Large intestine (tissue), 3 donors: Measurements from ENCODE around the gene THAP2. TPM values are rescaled to one million over a fixed set of nuclear protein-coding genes. Genes with fewer than 3 reads are reported as not detected.

Source experiments
- DNase-seq, 2 donors: peaks; one replicate each; pipeline versions ENCODE4 v3.0.0 to v3.0.0-alpha.2; 2013
- H3K27ac ChIP-seq: one replicate; pipeline ENCODE4 v1.5.1; 2013; ENCODE audit warnings: low read length
- H3K27me3 ChIP-seq: 2 replicates; pipeline ENCODE4 v1.6.1; 2013; ENCODE audit warnings: low read length; ENCODE audit not compliant: control insufficient read depth, insufficient read depth
- H3K36me3 ChIP-seq: 2 replicates; pipeline ENCODE4 v1.6.1; 2013; ENCODE audit warnings: low read length; ENCODE audit not compliant: control insufficient read depth, insufficient read depth
- H3K4me1 ChIP-seq: one replicate; pipeline ENCODE4 v1.6.1; 2013; ENCODE audit warnings: low read length; ENCODE audit not compliant: control insufficient read depth, insufficient read depth
- H3K4me3 ChIP-seq: one replicate; pipeline ENCODE4 v1.5.1; 2013; ENCODE audit warnings: low read length
- H3K9me3 ChIP-seq: one replicate; pipeline ENCODE4 v1.6.1; 2013; ENCODE audit warnings: mild to moderate bottlenecking, low read depth, low read length, moderate library complexity; ENCODE audit not compliant: control insufficient read depth
- WGBS: methylation state at CpG from one replicate; pipeline ENCODE4 v1.1.5; 2013; ENCODE audit warnings: low lambda C conversion rate; ENCODE audit not compliant: insufficient coverage; 5-methylcytosine and 5-hydroxymethylcytosine counted together
- polyA plus RNA-seq: library from polyadenylated mRNA; unstranded; fragments of 120-200 nt; gene quantifications from one replicate; pipeline ENCODE4 v1.2.1, GENCODE V29; 2013

Gene THAP2
- polyA plus RNA-seq, 1 donor = 9.4 TPM

GRCh38 chr12:71655907-71656306, 8.2 kb upstream of the THAP2 start:
- DNase-seq = no peak
- no peak overlapping the region for H3K4me3 ChIP-seq
- no peak overlapping the region for H3K27ac ChIP-seq
- no peaks in the 10 kb centered on the region for H3K4me1 ChIP-seq
- H3K36me3 ChIP-seq = peaks cover 32% of the 10 kb centered on the region
- H3K9me3 ChIP-seq = peaks cover 2% of the 10 kb centered on the region
- WGBS = 100% methylated on average over 1 of the region's 1 CpG
- no peaks in the 10 kb centered on the region for H3K27me3 ChIP-seq

GRCh38 chr12:71656740-71657139, 7.4 kb upstream of the THAP2 start:
- Histone ChIP-seq H3K27me3 (no peaks in the 10 kb centered on the region), H3K4me1 (no peaks in the 10 kb centered on the region), H3K36me3 (peaks cover 28% of the 10 kb centered on the region), H3K9me3 (peaks cover 2% of the 10 kb centered on the region), H3K27ac (no peak overlapping the region), H3K4me3 (no peak overlapping the region)
- no peak for DNase-seq
- 82% methylated on average over 1 of the region's 3 CpGs for WGBS

GRCh38 chr12:71661977-71662530, 2.0 kb upstream of the THAP2 start:
- peaks cover 8% of the 10 kb centered on the region for H3K4me1 ChIP-seq
- H3K27ac ChIP-seq = peak overlapping the region; percentile 90
- peak overlapping the region; percentile 67 for H3K4me3 ChIP-seq
- H3K36me3 ChIP-seq = peaks cover 12% of the 10 kb centered on the region
- H3K27me3 ChIP-seq = no peaks in the 10 kb centered on the region
- H3K9me3 ChIP-seq = no peaks in the 10 kb centered on the region
- WGBS = 4% methylated on average over 5 of the region's 8 CpGs
- DNase-seq = peak in 1 of 2 donors; percentile 47

GRCh38 chr12:71662849-71663560, 1.1 kb upstream of the THAP2 start:
- H3K36me3 ChIP-seq = peaks cover 12% of the 10 kb centered on the region
- no peaks in the 10 kb centered on the region for H3K27me3 ChIP-seq
- H3K27ac ChIP-seq = peak overlapping the region; percentile 90
- peaks cover 8% of the 10 kb centered on the region for H3K4me1 ChIP-seq
- no CpG with 5 or more reads among the region's 53 CpGs for WGBS
- DNase-seq = peak; percentile 60 to 86
- no peaks in the 10 kb centered on the region for H3K9me3 ChIP-seq
- H3K4me3 ChIP-seq = peak overlapping the region; percentile 67

- Histone ChIP-seq H3K4me1 (peaks cover 8% of the 10 kb centered on the region), H3K4me3 (peak overlapping the region; percentile 67), H3K27me3 (no peaks in the 10 kb centered on the region), H3K36me3 (peaks cover 2% of the 10 kb centered on the region), H3K27ac (peak overlapping the region; percentile 90), H3K9me3 (no peaks in the 10 kb centered on the region)
- no peak for DNase-seq
- WGBS = 0% methylated on average over 4 of the region's 20 CpGs
Measured at GRCh38 chr12:71664411-71665089, 449 bp downstream of the THAP2 start.

GRCh38 chr12:71665090-71665463, 976 bp downstream of the THAP2 start:
- 7% methylated on average over 2 of the region's 4 CpGs for WGBS
- peaks cover 8% of the 10 kb centered on the region for H3K4me1 ChIP-seq
- H3K27ac ChIP-seq = peak overlapping the region; percentile 90
- no peaks in the 10 kb centered on the region for H3K27me3 ChIP-seq
- H3K9me3 ChIP-seq = no peaks in the 10 kb centered on the region
- DNase-seq = peak in 1 of 2 donors; percentile 40
- H3K36me3 ChIP-seq = peaks cover 2% of the 10 kb centered on the region
- H3K4me3 ChIP-seq = peak overlapping the region; percentile 67

GRCh38 chr12:71666259-71666658, 2.2 kb downstream of the THAP2 start:
- H3K4me3 ChIP-seq = no peak overlapping the region
- peaks cover 8% of the 10 kb centered on the region for H3K4me1 ChIP-seq
- no peak overlapping the region for H3K27ac ChIP-seq
- no peaks in the 10 kb centered on the region for H3K9me3 ChIP-seq
- no peak for DNase-seq
- no peaks in the 10 kb centered on the region for H3K36me3 ChIP-seq
- no CpG with 5 or more reads among the region's 5 CpGs for WGBS
- H3K27me3 ChIP-seq = no peaks in the 10 kb centered on the region

- no peaks in the 10 kb centered on the region for H3K9me3 ChIP-seq
- H3K27ac ChIP-seq = no peak overlapping the region
- H3K36me3 ChIP-seq = no peaks in the 10 kb centered on the region
- peaks cover 2% of the 10 kb centered on the region for H3K4me1 ChIP-seq
- DNase-seq = no peak
- H3K27me3 ChIP-seq = no peaks in the 10 kb centered on the region
- H3K4me3 ChIP-seq = no peak overlapping the region
Measured at GRCh38 chr12:71671311-71671710, 7.2 kb downstream of the THAP2 start.

GRCh38 chr12:71671816-71672215, 7.7 kb downstream of the THAP2 start:
- Histone ChIP-seq H3K27me3 (no peaks in the 10 kb centered on the region), H3K27ac (no peak overlapping the region), H3K4me3 (no peak overlapping the region), H3K36me3 (no peaks in the 10 kb centered on the region), H3K9me3 (no peaks in the 10 kb centered on the region), H3K4me1 (peaks cover 2% of the 10 kb centered on the region)
- WGBS = no CpG with 5 or more reads among the region's 1 CpG
- peak in 1 of 2 donors; percentile 16 for DNase-seq

GRCh38 chr12:71682466-71682865, 18.4 kb downstream of the THAP2 start:
- Histone ChIP-seq H3K4me3 (no peak overlapping the region), H3K4me1 (peaks cover 4% of the 10 kb centered on the region), H3K36me3 (no peaks in the 10 kb centered on the region), H3K27ac (no peak overlapping the region), H3K27me3 (no peaks in the 10 kb centered on the region), H3K9me3 (peaks cover 3% of the 10 kb centered on the region)
- WGBS = no CpG with 5 or more reads among the region's 1 CpG
- no peak for DNase-seq
